ENCODE results near the gene CCNC.

GRCh38 chr6:99611148-99611547 lies 42.7 kb upstream of the CCNC start:
- TF ChIP-seq CTCF (IDR thresholded peaks at IDR 0.05) (no peak), POLR2A (IDR thresholded peaks at IDR 0.05) (no peak)
